SK-N-SH treated with all-trans-retinoic acid at 6 μM for 48 hours (cell line): ENCODE results near the gene RBP5.

Experiments
- ATAC-seq: fragments of 200-7000 bp; cut with Tn5 transposase; 3 replicates; pipeline ENCODE4 v1.9.1; 2020; ENCODE audit warnings: mild to moderate bottlenecking, moderate library complexity
- ARNTL ChIP-seq: fragments of 450-650 bp; formaldehyde crosslinking; IDR thresholded peaks from 2 replicates; pipeline ENCODE4 v1.5.0; 2020; ENCODE audit warnings: low read depth, mild to moderate bottlenecking, moderate library complexity, borderline replicate concordance
- CSDC2 ChIP-seq: fragments of 250-450 bp; sonication (Bioruptor Pico); IDR thresholded peaks from 2 replicates; pipeline ENCODE4 v1.5.0; 2020; ENCODE audit warnings: mild to moderate bottlenecking, moderate library complexity
- ESRRG ChIP-seq: fragments of 250-450 bp; sonication (Bioruptor Pico); IDR thresholded peaks from 2 replicates; pipeline ENCODE4 v1.6.1; 2021; ENCODE audit warnings: mild to moderate bottlenecking
- GLIS3 ChIP-seq: fragments of 250-450 bp; sonication (Bioruptor Pico); IDR thresholded peaks from 2 replicates; pipeline ENCODE4 v1.5.0; 2020; ENCODE audit warnings: mild to moderate bottlenecking, moderate library complexity
- ISL1 ChIP-seq: fragments of 250-450 bp; sonication (Bioruptor Pico); IDR thresholded peaks from 2 replicates; pipeline ENCODE4 v2.1.2; 2022; ENCODE audit warnings: mild to moderate bottlenecking, moderate library complexity
- OSR1 ChIP-seq: fragments of 250-450 bp; sonication (Bioruptor Pico); IDR thresholded peaks from 2 replicates; pipeline ENCODE4 v1.8.0; 2022; ENCODE audit warnings: moderate library complexity, mild to moderate bottlenecking, inconsistent platforms
- PPARA ChIP-seq: fragments of 250-450 bp; sonication (Bioruptor Pico); IDR thresholded peaks from 2 replicates; pipeline ENCODE4 v1.5.0; 2020; ENCODE audit warnings: mild to moderate bottlenecking, borderline replicate concordance
- RARB ChIP-seq: fragments of 250-450 bp; sonication (Bioruptor Pico); IDR thresholded peaks from 2 replicates; pipeline ENCODE4 v1.8.0; 2021; ENCODE audit warnings: mild to moderate bottlenecking, moderate library complexity
- SNAI2 ChIP-seq: fragments of 250-450 bp; sonication (Bioruptor Pico); IDR thresholded peaks from 2 replicates; pipeline ENCODE4 v1.5.0; 2020; ENCODE audit warnings: mild to moderate bottlenecking, moderate library complexity
- TCF4 ChIP-seq: fragments of 250-450 bp; sonication (Bioruptor Pico); IDR thresholded peaks from 2 replicates; pipeline ENCODE4 v1.8.0; 2021; ENCODE audit warnings: mild to moderate bottlenecking, moderate library complexity, borderline replicate concordance
- TOX ChIP-seq: fragments of 250-450 bp; sonication (Bioruptor Pico); IDR thresholded peaks from 2 replicates; pipeline ENCODE4 v1.8.0; 2021; ENCODE audit warnings: mild to moderate bottlenecking, moderate library complexity, borderline replicate concordance
- ZFP3 ChIP-seq: fragments of 250-450 bp; sonication (Bioruptor Pico); IDR thresholded peaks from 2 replicates; pipeline ENCODE4 v1.5.0; 2020; ENCODE audit warnings: mild to moderate bottlenecking, moderate library complexity
- ZFP30 ChIP-seq: fragments of 450-650 bp; formaldehyde crosslinking; IDR thresholded peaks from 2 replicates; pipeline ENCODE4 v1.5.0; 2022; ENCODE audit warnings: mild to moderate bottlenecking, moderate library complexity
- ZNF565 ChIP-seq: fragments of 450-650 bp; formaldehyde crosslinking; conservative IDR thresholded peaks from 2 replicates; pipeline ENCODE4 v1.5.0; 2020; ENCODE audit warnings: low read depth, mild to moderate bottlenecking, moderate library complexity
- TF ChIP-seq, protein P1 (sequence below): fragments of 250-450 bp; sonication (Bioruptor Pico); IDR thresholded peaks from 2 replicates; pipeline ENCODE4 v1.5.1; 2021; ENCODE audit warnings: mild to moderate bottlenecking, moderate library complexity
- TF ChIP-seq, protein P2 (sequence below): fragments of 250-450 bp; sonication (Bioruptor Pico); IDR thresholded peaks from 2 replicates; pipeline ENCODE4 v1.5.0; 2020; ENCODE audit warnings: mild to moderate bottlenecking, moderate library complexity
- TF ChIP-seq, protein P3 (sequence below): fragments of 250-450 bp; sonication (Bioruptor Pico); IDR thresholded peaks from 2 replicates; pipeline ENCODE4 v1.8.0; 2020; ENCODE audit warnings: mild to moderate bottlenecking, moderate library complexity, borderline replicate concordance
- TF ChIP-seq, protein P4 (sequence below): fragments of 250-450 bp; sonication (Bioruptor Pico); IDR thresholded peaks from 2 replicates; pipeline ENCODE4 v1.5.1; 2020; ENCODE audit warnings: low read depth, mild to moderate bottlenecking, moderate library complexity

RBP5 gene

DNA sequence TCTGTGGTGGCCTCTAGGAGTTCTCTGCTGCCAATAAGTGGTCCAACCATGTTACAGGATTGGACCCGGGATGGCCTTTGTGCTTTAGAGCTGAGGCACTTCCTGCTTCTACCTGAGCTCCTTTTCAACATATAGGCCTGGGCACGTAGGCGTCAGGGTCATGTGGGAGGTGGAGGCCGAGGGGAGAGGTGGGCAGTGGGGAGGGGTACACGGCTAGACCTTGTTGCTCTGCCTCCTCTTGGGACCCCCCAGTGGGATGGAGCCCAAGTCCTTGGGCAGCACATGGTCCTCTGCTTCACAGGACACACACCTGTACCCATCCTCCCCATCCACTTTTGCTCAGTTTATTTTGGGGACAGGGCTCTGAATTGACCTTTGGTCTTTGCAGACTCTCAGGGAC is 7.4 kb downstream of the RBP5 start (continued):
- TF ChIP-seq OSR1 (CRISPR knock-in tag): no peak

DNA sequence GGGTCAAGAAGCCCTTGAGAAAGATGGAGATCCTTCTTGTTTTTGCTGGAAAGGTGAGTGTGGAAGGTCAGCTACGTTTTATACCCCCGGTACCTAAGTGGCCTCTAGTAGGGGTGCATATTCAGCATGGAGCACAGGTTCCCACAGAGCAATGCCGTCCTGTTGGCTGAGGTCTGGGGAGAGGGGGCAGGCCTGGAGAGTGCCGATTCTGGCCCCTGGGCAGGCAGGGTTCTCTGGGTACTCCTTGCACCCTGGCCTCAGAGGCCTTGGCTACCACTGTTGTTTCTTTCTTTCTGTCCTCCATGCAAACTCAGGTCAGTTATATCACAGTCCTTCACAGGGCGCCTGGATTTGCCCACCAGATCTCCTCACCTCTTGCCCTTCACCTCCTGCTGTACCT is 8.5 kb downstream of the RBP5 start:
- no peak for TF ChIP-seq GLIS3
- no peak for ATAC-seq

DNA sequence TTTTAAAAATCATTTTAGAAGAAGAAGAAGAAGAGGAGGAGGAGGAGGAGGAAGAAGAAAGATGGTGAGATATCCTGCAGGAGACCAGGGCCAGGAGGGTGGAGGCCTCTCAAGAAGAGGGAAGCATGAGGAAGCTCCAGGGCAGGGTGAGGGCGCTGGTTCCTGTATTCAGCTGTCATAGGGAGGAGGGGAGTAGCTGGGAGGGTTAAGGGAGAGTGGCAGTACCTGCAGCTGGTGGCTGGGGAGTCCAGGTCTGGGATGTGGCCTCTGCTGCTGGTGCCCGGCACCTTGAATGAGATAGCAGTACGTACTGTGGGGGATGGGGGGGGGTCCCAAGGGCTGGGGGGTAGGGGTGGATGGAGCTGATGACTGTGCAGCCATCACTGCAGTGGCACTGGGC is 9.8 kb downstream of the RBP5 start:
- ATAC-seq: no peak
- TF ChIP-seq, protein P1, sequence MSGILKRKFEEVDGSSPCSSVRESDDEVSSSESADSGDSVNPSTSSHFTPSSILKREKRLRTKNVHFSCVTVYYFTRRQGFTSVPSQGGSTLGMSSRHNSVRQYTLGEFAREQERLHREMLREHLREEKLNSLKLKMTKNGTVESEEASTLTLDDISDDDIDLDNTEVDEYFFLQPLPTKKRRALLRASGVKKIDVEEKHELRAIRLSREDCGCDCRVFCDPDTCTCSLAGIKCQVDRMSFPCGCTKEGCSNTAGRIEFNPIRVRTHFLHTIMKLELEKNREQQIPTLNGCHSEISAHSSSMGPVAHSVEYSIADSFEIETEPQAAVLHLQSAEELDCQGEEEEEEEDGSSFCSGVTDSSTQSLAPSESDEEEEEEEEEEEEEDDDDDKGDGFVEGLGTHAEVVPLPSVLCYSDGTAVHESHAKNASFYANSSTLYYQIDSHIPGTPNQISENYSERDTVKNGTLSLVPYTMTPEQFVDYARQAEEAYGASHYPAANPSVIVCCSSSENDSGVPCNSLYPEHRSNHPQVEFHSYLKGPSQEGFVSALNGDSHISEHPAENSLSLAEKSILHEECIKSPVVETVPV: no peak
- no peak for TF ChIP-seq RARB

DNA sequence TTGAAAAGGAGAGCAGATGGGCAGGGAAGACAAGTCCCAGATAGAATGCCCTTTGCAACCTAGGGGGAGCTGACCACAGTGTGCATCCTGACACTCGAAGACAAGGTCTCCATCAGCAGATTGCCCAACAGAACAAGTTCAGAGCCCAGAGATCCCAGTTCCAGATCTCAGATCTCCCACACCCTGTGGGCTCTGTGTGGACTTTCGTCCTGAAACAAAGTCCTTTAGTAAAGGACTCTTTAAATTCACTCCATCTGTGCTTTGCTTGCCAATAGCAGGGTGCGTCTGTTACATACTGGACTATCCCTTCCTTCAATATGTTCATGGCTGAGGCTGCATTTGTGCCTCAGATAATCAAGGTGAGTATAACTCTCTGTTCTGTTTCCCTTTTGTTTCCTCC is 11.0 kb downstream of the RBP5 start:
- ATAC-seq: no peak
- TF ChIP-seq ISL1 (no peak), OSR1 (CRISPR knock-in tag) (no peak), RARB (no peak), TCF4 (no peak)
- TF ChIP-seq, protein P1: no peak
- TF ChIP-seq, protein P2, sequence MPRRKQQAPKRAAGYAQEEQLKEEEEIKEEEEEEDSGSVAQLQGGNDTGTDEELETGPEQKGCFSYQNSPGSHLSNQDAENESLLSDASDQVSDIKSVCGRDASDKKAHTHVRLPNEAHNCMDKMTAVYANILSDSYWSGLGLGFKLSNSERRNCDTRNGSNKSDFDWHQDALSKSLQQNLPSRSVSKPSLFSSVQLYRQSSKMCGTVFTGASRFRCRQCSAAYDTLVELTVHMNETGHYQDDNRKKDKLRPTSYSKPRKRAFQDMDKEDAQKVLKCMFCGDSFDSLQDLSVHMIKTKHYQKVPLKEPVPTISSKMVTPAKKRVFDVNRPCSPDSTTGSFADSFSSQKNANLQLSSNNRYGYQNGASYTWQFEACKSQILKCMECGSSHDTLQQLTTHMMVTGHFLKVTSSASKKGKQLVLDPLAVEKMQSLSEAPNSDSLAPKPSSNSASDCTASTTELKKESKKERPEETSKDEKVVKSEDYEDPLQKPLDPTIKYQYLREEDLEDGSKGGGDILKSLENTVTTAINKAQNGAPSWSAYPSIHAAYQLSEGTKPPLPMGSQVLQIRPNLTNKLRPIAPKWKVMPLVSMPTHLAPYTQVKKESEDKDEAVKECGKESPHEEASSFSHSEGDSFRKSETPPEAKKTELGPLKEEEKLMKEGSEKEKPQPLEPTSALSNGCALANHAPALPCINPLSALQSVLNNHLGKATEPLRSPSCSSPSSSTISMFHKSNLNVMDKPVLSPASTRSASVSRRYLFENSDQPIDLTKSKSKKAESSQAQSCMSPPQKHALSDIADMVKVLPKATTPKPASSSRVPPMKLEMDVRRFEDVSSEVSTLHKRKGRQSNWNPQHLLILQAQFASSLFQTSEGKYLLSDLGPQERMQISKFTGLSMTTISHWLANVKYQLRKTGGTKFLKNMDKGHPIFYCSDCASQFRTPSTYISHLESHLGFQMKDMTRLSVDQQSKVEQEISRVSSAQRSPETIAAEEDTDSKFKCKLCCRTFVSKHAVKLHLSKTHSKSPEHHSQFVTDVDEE (CRISPR knock-in tag): no peak
- TF ChIP-seq, protein P3, sequence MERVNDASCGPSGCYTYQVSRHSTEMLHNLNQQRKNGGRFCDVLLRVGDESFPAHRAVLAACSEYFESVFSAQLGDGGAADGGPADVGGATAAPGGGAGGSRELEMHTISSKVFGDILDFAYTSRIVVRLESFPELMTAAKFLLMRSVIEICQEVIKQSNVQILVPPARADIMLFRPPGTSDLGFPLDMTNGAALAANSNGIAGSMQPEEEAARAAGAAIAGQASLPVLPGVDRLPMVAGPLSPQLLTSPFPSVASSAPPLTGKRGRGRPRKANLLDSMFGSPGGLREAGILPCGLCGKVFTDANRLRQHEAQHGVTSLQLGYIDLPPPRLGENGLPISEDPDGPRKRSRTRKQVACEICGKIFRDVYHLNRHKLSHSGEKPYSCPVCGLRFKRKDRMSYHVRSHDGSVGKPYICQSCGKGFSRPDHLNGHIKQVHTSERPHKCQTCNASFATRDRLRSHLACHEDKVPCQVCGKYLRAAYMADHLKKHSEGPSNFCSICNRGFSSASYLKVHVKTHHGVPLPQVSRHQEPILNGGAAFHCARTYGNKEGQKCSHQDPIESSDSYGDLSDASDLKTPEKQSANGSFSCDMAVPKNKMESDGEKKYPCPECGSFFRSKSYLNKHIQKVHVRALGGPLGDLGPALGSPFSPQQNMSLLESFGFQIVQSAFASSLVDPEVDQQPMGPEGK: no peak

DNA sequence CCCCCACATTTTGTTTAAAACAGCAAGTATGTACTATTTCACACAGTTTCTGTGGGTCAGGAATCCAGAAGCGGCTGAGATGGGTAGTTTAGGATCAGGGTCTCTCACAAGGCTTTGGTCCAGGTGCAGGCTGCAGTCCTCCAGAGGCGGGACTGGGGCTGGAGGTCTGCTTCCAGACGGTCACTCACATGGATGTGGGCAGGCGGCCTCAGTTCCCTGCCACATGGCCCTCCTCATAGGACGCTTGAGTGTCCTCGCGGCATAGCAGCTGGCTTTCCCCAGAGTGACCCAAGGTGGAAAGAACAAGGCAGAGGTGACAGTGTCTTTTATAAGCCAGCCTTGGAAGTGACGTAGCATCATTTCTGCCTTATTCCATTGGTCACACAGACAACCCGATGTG is 11.8 kb downstream of the RBP5 start:
- ATAC-seq: no peak
- TF ChIP-seq ZFP30 (no peak), OSR1 (CRISPR knock-in tag) (no peak), ESRRG (CRISPR knock-in tag) (no peak), TCF4 (no peak), SNAI2 (CRISPR knock-in tag) (no peak), RARB (no peak), ARNTL (CRISPR knock-in tag) (no peak), ZFP3 (no peak), PPARA (no peak)
- TF ChIP-seq, protein P4, sequence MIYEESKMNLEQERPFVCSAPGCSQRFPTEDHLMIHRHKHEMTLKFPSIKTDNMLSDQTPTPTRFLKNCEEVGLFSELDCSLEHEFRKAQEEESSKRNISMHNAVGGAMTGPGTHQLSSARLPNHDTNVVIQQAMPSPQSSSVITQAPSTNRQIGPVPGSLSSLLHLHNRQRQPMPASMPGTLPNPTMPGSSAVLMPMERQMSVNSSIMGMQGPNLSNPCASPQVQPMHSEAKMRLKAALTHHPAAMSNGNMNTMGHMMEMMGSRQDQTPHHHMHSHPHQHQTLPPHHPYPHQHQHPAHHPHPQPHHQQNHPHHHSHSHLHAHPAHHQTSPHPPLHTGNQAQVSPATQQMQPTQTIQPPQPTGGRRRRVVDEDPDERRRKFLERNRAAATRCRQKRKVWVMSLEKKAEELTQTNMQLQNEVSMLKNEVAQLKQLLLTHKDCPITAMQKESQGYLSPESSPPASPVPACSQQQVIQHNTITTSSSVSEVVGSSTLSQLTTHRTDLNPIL: no peak
- TF ChIP-seq, protein P1: no peak
- TF ChIP-seq, all 23 proteins: peak for 0

DNA sequence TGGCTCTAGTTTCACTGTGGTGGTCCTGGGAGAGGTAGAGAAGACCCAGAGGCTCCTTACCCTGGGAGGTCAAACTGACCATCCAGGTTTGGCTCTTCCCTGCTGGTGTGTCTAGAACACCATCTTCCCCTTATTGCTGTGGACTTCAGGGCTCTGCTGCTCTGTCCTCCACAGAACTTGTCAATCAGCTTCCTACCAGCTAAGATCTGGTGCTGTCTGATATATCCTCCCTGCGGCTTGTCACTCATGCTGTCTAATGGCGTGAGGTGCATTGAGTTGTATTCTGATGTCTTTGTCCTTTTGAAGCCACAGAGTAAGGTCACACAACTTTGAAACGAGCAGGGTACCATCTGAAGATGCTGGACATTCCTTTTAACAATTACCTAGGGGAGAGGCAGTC is 12.5 kb downstream of the RBP5 start:
- no peak for ATAC-seq
- TF ChIP-seq, protein P3: no peak
- no peak for TF ChIP-seq GLIS3
- TF ChIP-seq, protein P1: no peak
- TF ChIP-seq ZNF565 (CRISPR knock-in tag): no peak
- TF ChIP-seq TOX: no peak
- no peak for TF ChIP-seq CSDC2 (CRISPR knock-in tag)
